ENCODE data around the gene SEMA5A.

Gene SEMA5A

DNA sequence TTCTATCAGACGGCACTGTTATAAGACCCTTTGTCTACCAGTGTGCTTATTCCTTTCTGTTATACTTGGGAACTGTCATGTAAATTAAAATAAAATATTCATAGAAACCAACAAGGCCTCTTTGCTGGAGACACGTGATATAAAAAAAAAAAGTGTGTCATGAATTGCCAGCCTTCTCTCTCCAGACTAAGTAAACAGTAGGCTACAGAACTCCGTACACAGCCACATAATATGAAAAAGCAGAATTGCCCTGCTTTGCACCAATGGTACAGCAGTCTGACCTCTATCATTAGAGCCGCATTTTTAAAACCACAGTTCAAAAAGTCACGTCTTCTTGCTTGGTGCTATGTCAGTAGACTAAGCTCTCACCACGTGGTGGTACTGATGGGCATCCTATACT is 231.3 kb downstream of the SEMA5A start:
- peak; percentile 74 for FAIRE-seq

DNA sequence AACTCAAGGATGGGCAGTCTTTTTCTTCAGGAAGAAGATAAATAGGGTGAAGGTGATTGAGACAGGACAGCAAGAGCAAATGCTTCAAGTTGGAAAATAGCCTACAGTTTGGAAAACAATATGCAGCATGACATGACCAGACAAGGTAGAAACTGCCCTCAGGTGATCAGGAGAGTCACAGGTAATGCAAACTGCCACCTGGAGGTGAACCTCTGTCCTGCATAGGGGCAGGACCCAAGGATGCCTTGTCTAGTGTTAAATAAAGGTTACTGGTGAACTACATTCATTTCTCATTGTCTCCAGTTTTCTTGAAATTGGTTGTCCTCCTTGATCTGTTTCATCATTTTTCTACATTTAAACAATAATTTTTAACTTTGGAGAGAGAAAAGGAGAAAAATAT is 232.1 kb downstream of the SEMA5A start:
- no peak for FAIRE-seq

DNA sequence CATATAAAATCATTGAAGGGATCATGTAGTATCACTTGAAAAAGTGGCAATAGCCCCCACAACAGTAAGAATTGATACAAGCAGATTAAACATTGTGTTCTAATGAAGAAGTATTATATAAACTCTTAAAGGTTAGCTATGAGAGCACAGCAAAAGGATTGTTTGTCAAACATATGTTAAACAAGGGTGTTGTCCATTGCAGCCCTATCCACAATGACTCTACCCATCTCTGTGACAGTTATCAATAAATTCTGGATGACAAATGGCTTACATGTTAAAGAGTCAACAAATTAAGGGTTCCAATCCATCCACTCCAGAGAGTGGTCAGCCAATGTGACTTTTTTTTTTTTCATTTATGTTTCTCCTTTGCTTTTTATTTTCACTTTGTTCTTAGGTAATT is 238.7 kb downstream of the SEMA5A start:
- FAIRE-seq: no peak

DNA sequence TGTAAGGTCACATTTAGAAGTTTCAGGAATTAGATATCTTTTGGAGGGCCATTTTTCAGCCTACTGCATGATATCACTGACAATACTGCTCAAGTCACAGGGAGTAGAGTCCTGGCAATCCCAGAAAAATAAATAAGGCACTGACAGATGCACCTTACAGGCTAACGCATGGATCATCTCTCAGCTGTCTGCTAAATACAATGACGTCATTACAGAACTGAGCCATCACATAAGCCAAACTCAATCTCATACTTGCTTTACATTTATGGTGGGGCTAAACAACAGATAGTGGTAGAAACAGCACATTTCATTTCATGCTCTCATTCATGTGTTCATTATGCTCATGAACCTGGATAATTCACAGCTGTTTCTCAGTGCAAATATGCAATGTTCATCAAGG is 243.7 kb downstream of the SEMA5A start:
- no peak for FAIRE-seq

DNA sequence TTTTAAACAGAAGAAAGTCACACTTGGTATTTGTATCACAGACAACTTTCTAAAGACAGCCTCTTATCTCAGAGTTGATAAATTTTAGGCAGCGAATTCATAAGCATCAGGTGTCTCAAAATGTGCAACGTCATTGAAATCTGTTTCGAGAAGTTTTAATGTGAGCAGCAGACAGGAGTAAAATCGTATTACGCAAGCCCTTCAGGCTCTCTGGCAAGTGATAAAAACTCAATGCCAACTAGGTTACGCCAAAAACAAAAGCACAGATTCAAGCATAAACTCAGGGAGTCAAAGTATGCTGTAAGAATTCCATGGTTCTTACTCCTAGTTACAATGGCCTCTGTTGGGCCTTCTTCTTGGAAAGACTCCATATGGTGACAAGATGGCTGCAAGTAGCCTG is 244.7 kb downstream of the SEMA5A start:
- FAIRE-seq: no peak

DNA sequence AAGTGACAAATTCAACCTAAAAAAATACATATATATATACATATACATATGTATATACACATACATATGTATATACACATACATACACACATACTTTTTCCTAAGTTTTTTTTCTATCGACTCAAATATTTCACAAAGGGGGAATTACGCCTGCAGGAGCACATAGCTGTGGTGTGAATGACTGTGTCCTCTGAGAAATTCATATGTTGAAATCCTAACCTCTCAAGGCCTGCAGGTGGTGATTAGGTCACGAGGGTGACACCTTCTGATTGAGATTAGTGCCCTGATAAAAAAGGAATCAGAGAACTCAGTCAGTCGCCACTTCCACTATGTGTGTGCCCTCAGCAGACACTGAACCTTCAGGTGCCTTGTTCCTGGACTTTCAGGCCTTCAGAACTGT is 248.7 kb downstream of the SEMA5A start:
- FAIRE-seq: no peak

DNA sequence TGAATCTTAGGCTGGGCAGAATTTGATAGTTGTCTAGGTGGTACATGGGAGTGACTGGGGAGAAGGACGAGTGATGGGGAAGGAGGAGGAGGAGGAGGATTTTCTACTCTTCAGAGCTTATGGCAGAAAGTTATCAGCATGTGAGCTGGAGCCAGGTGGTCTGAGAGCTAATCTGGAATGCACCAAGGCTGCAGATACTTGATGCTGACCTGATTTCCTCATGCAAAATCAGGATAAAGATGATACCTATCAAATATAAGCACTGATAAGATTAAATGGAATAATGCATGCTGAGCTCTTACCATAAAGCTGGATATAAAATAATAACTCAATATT is 250.4 kb downstream of the SEMA5A start:
- FAIRE-seq: no peak

DNA sequence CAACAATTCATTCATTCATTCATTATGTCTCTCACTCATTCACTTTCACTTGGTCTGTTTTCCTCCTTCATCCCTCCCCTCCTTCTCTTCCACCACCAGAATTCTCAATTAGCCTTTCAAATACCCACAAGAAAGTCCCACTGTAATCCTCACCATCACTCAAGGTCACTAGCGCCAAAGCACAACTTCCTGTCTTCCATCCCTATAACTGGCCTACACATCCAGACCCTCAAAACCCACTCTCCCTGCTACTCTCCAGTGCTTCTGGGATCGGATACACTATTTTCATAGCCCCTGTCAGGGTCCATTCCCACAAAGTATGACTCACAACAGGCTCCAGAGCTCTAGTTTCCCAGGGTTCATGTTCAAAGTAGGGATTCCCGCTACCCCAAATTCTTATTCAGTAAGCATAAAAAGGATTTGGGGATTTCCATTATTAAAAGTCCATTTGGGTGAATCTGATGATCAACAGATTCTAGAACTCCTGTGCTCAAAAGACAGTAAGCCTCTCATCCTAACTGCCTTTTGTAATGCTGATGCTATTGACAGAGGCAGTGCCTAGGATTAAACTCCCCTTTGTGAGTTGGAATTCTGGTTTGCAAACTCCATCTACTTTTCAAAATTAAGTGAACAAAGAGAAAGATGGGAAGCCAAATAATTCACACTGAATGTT is 250.9 kb downstream of the SEMA5A start:
- FAIRE-seq: no peak

DNA sequence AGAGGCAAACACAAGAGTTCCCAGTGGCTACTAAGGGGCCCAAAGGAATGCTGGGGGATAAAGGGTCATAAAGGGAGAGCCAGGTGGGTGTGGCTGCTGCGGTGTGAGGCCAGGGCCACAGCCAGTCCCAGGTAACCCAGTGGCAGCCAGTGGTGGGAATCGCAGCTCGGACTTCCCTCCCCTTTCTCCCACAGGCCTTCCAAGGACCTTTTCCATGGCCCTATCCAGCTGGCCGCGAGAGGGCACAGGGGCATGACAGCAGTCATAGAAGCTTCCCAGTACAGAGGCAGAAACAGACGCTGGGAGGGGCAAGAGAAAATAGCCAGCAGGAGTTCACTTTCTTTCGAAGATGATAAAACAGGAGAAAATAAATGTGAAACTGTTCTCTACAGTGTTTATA is 257.6 kb downstream of the SEMA5A start:
- no peak for FAIRE-seq

DNA sequence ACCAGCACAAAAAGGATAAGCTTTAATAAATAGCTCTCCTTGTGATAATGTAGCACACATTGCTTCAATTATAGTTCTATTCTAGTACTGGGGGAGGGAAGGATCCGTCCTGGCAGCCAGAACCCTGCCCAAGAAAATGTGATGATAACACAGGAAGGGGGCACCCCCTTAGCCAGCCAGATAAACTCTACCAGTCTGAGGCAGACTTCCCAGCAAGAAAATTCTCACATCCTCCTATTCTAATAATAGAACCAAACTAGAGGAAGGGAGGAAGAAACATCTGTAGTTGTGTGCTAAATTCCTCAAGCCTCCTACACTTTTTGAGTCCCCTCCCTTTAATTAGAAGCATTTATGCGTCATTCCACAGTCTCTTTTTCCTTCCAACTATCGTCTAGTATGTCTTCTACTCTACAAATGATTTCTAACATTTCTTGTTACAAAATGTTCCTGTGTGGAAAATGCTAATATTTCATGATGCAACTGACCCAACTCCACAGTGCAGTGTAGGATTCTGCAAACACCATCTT is 261.0 kb downstream of the SEMA5A start:
- FAIRE-seq: no peak

DNA sequence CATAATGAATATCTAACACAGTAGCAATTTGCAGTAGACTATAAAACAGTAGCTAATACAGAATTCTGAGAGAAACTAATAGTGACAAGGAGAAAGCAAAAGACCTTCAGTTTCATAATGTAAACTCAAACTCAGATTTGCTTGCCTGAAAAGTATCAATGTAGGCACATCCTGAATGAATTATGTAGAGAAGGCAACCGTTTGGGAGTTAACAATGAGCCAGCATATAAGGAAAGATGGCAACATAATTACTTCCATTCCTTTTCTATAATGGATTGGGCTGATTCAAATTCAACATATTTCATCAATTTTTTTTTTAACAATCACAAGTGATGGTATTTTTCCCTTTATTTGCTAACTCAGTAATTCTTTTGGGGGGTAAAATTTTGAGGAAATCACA is 261.6 kb downstream of the SEMA5A start:
- FAIRE-seq: no peak

DNA sequence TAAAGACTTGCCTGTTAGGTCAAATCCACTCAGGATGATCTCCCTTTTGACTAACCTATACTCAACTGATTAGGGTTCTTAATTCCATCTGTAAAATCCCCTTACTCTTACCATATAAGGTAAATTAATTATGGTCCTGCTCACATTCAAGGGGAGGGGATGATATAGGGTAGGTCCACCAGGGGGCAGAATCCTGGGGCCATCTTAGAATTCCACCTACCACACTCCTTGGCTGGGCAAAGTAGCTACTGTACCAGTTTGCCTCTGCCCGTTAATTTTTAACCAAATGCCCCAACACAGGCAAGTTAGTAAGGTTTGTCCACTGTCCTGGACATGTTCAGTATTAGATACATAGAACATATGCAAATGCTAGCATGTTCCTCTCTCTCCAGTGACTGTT is 262.4 kb downstream of the SEMA5A start:
- no peak for FAIRE-seq

DNA sequence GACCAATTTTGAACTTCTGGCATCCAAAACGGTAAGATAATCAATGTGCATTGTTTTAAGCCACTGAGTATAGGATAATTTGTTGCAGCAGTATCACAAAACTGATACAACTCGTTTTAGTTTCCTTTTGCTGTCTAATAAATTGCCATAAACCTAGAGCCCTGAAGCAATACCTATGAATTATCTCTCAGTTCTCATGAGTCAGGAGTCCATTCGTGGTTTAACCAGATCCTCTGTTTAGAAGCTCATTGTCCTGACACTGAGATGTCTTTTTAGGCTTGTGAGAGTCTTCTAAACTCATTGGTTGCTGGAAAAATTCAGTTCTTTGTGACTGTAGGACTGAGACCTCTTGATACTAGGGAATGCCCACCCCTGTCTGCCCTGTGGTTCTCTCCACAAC is 262.9 kb downstream of the SEMA5A start:
- no peak for FAIRE-seq

DNA sequence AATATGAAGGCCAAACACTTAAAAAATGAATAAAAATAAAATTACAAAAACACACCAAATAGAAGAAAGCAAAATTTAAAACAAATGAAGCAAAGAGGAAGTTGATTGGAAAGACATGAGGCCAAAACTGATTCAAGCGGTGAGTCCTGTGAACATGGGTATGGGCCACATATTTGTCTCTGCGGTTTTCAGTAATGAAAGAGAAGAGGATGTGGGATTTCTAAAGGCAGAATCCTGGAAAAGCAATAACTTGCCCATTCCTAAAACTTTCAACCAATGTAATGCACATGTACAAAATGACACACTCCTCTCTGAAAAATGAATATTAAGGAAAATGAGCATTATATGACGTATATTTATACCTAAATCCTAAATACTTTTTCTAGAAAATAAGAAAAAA is 263.7 kb downstream of the SEMA5A start:
- FAIRE-seq: no peak

DNA sequence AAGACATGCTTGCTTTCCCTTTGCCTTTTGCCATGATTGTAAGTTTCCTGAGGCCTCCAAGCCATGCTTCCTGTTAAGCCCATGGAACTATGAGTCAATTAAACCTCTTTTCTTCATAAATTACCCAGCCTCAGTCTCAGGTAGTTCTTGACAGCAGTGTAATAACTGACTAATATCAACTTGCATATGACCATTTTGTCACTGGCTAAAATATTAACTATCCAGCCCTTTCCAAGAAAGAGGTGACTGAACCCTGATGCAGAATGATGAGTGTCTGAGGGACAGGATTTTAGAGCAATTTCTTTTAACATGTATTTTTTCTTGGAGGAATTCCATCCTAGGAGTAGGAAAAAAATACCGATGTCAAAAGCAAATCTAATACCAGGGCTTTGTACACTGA is 266.1 kb downstream of the SEMA5A start:
- no peak for FAIRE-seq

DNA sequence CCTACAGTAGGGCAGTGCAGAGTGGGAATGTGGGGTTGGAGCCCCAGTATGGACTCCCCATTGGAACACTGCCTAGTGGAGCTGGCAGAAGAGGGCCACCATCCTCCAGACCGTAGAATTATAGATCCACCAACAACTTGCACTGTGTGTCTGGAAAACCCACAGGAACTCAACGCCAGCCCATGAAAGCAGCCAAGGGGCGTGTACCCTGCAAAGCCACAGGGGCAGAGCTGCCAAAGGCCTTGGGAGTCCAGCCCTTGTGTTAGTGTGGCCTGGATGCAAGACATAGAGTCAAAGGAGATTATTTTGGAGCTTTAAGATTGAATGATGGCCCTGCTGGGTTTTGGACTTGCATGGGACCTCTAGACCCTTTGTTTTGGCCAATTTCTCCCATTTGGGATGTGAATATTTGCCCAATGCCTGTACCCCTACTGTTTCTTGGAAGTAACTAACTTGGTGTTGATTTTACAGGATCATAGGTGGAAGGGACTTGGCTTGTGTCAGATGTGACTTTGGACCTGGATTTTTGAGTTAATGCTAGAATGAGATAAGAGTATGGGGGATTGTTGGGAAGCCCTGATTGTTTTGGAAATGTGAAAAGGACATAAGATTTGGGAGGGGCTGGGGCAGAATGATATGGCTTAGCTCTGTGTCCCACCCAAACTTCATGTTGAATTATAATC is 266.8 kb downstream of the SEMA5A start:
- FAIRE-seq: no peak

DNA sequence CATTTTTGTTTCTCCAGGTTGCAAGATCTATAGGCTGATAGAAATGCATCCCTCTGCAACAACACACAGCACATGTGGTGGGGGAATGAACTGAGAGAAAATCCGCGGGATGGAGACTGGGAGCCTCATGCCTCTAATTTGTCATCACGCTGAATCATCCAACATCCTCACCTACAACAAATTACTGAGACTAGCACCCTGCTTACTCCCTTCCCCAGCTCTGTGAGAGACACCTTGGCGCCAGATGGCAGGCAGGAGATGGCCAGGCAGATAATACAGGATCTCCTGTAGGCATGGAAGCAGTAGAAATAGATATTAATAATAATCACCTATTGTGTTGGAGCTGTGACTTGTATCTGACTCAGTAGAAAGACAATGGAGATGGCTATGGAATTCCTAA is 276.9 kb downstream of the SEMA5A start:
- no peak for FAIRE-seq

DNA sequence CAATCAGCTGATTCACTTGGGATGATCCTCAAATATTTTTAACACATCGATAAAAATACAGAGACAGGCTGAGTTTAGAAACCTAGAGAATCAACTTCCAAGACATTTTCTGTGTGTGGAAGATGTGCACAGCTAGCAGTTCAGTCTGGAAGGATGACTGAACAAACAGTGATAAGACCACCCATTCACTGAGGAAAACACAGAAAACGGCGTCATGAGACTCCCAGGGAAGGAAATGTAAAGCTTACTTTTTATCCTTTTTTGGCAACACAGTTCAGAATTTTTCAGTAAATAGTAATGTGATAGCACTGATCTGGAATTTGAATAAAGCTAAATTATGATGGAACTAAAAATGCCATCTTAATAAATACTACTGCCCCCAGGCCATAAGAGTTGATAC is 277.6 kb downstream of the SEMA5A start:
- FAIRE-seq: no peak

DNA sequence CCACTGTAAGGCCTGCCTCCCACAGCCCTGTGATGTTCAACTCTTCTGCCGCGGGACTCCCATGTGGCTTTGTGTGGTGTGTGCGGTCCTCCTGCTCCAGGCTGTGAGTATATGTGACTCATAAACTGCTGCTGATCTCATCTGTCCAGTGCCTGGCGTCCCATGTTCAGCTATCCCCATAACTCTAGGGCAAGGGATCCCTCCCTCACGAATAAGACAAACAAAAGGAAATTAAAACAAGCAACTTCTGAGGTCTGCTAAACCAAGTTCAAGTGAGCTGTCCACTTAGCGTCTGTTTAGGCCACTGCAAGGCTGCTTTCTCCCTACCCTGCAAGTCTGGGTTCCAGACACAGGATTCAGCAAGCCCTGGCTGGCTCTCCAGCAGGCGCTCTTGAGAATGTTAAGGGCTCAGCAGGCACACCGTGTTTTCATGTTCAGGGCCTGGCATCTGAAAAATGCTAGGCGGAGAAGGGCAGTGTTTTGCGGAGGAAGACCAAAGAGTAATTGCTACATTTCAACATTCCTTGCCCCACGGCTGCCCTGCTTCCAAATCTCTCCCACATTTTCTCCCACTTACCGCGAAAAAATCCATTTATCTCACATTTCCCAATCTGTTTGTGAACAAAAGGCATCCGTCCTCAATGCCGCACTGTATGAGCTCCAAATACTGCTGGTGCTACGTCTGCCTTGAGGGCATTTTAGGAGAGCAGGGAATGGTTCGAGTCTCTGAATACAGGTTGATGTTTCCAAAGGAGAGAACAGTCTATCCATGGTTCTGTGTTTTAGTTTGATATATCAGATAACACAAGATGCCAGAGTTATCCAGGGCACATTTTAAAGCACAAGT is 280.2 kb downstream of the SEMA5A start:
- no peak for FAIRE-seq

DNA sequence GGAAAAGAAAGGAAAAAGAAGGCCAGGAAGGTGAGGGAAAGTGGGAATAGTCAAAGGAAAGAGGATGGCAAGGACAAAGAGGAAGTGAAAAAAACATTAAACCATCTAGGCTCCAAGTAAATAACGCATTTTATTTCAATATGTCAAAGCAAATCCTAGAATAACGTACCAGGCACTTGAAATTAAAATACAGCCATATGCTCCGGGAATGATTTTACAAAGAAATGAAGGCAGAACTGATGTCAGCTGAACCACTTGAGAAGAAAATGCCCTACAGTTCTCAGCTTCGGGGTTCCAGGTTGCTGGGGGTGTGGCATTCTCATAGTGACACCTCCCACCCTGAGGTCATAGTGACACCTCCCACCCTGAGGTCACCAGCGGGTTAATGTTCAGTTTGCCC is 281.6 kb downstream of the SEMA5A start:
- FAIRE-seq: no peak

DNA sequence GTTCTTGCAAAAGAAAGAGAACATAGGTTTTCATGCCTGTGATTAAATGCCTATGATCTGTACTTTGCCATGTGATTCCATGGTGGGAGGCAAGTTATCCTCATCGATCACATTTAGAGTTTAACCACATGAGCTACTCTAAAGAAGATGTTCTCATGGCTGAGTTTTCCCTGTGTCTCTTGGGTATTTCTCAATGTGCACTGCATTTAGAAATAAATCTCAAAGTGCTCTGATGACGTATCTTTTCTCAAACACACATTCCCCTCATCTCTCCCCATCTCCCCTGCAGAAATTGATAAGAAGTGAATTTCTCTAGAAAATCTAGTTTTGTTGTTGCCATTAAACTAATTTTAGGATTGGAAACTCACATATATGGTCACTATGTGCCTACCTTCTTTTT is 282.2 kb downstream of the SEMA5A start:
- FAIRE-seq: no peak

DNA sequence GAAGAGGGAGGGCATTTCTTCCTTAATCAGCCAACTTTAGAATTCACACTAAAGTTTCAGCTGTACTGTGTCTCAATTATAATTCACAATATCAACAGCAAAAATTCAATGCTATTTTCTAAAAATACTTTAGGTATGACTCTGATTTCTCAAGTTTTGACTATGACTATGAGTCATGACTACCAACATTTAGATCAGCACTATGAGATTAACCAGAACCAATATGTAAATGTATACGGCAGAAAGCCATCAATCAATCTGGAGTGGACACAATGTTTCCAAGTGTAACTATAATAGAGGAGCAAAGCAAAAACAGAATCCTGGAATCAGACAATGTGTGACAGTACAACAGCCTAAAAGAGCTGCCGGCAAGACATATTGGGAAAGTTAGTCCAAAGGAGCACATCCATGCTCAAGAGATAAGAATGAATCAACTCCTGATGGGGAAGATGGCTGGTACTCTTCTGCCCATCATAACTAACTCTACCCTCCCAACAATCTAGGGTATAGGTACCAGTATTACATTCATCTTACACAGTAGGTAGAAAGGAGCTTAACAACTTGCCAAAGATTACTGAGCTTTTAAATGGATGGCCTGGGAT is 294.4 kb downstream of the SEMA5A start:
- FAIRE-seq: no peak

DNA sequence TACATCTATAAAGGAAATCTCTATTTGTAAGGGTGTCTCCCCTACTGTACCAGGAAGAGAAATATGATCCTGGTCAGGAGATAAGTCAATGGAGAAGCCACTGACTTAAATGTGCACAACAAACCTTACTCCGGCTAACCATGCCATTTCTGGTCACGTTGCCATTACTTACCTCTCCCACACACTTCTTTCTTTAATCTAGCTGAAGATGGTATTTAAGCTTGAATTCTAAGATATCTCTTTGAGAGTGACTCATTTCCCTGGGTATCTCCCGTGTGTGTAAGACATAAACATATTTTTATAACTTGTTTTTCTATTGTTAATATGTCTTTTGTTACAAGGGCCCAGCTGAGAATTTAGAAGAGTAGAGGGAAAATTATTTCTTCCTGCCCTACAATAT is 296.6 kb downstream of the SEMA5A start:
- FAIRE-seq: no peak

DNA sequence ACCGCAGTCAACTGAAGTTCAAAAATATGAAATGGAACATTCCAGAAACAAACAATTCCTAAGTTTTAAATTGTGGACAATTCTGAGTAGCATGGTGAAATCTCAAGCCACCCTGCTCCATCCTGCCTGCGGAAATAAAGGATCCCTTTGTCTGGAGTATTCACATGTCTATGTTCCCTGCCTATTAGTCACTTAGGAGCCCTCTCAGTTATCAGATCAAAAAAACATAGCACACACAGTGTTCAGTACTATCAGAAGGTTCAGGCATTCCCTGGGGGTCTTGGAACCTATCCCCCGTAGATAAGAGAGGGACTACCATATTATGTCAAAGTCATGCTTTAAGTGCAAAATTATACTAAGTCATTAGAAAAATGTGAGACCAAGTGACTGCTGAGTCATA is 300.8 kb downstream of the SEMA5A start:
- FAIRE-seq: no peak
